IMR-90 (cell line): ENCODE results near the gene THEM5. TPM values are rescaled to one million over a fixed set of nuclear protein-coding genes. Genes with fewer than 3 reads are reported as not detected.

Experiments used
- ATAC-seq: fragments of 200-7000 bp; cut with Tn5 transposase; 2 replicates; pipeline ENCODE4 v1.9.1; 2020; ENCODE audit warnings: low read depth, mild to moderate bottlenecking, moderate library complexity
- BruUV-seq: library from RNA; stranded (reverse); fragments of 400-500 nt; replicated peaks from 2 replicates; lab custom pipeline; 2021; lab: Mats Ljungman, UMichigan
- CTCF ChIA-PET: fragments of 300-600 bp; formaldehyde crosslinking; extraction: SDS; loops from one replicate; lab custom pipeline; 2021; ENCODE audit warnings: antibody characterized with exemption; lab: Yijun Ruan, JAX
- POLR2A ChIA-PET: fragments of 300-600 bp; sonication (Branson Sonifier 250); formaldehyde crosslinking; loops from one replicate; lab custom pipeline; 2022; ENCODE audit warnings: antibody characterized with exemption; ENCODE audit not compliant: unreplicated experiment; lab: Charles Lee
- DNase-seq: peaks from one replicate; pipeline ENCODE4 v3.0.0; 2013
- H2AFZ ChIP-seq: replicated peaks from 2 replicates; pipeline ENCODE3; 2013; ENCODE audit warnings: low read length, mild to moderate bottlenecking; ENCODE audit not compliant: poor library complexity
- H2AK5ac ChIP-seq: 2 replicates; pipeline ENCODE4 v1.6.1; 2013; ENCODE audit warnings: low read depth, low read length, inconsistent platforms
- H2AK9ac ChIP-seq: replicated peaks from 2 replicates; pipeline ENCODE3; 2013; ENCODE audit warnings: mild to moderate bottlenecking, low read depth, low read length, moderate library complexity; ENCODE audit not compliant: poor library complexity
- H2BK120ac ChIP-seq: 2 replicates; pipeline ENCODE4 v1.6.1; 2013; ENCODE audit warnings: low read depth, low read length, inconsistent platforms
- H2BK15ac ChIP-seq: 3 replicates; pipeline ENCODE4 v1.6.1; 2013; ENCODE audit warnings: low read depth, low read length, inconsistent platforms
- H2BK20ac ChIP-seq: 2 replicates; pipeline ENCODE4 v1.6.1; 2013; ENCODE audit warnings: low read depth, mild to moderate bottlenecking, inconsistent platforms, low read length, moderate library complexity
- H2BK5ac ChIP-seq: 2 replicates; pipeline ENCODE4 v1.6.1; 2013; ENCODE audit warnings: mild to moderate bottlenecking, low read depth, low read length, inconsistent platforms; ENCODE audit not compliant: poor library complexity, severe bottlenecking
- H3K14ac ChIP-seq: replicated peaks from 2 replicates; pipeline ENCODE4 v1.6.1; 2013; ENCODE audit warnings: low read depth, low read length, inconsistent platforms
- H3K18ac ChIP-seq: 2 replicates; pipeline ENCODE4 v1.6.1; 2013; ENCODE audit warnings: low read depth, low read length, control low read depth
- H3K23ac ChIP-seq: 2 replicates; pipeline ENCODE4 v1.6.1; 2013; ENCODE audit warnings: low read depth, low read length, inconsistent platforms
- H3K27ac ChIP-seq: 2 replicates; pipeline ENCODE4 v1.5.1; 2013; ENCODE audit warnings: mild to moderate bottlenecking, control low read depth, low read length; ENCODE audit not compliant: insufficient read depth
- H3K27me3 ChIP-seq: 2 replicates; pipeline ENCODE4 v1.6.1; 2013; ENCODE audit warnings: low read length; ENCODE audit not compliant: control insufficient read depth, insufficient read depth
- H3K36me3 ChIP-seq: 2 replicates; pipeline ENCODE4 v1.6.1; 2013; ENCODE audit warnings: low read length, mixed read lengths; ENCODE audit not compliant: control insufficient read depth, insufficient read depth
- H3K4ac ChIP-seq: 2 replicates; pipeline ENCODE4 v1.6.1; 2013; ENCODE audit warnings: low read depth, low read length, inconsistent platforms
- H3K4me1 ChIP-seq: 2 replicates; pipeline ENCODE4 v1.6.1; 2013; ENCODE audit warnings: low read length, mixed read lengths; ENCODE audit not compliant: control insufficient read depth, insufficient read depth
- H3K4me2 ChIP-seq: 2 replicates; pipeline ENCODE4 v1.6.1; 2013; ENCODE audit warnings: low read depth, mild to moderate bottlenecking, control low read depth, low read length, moderate library complexity
- H3K4me3 ChIP-seq: 2 replicates; pipeline ENCODE4 v1.5.1; 2013; ENCODE audit warnings: low read depth, mild to moderate bottlenecking, control low read depth, low read length, moderate library complexity; ENCODE audit not compliant: insufficient read depth
- H3K56ac ChIP-seq: 2 replicates; pipeline ENCODE4 v1.6.1; 2013; ENCODE audit warnings: low read length, inconsistent platforms; ENCODE audit not compliant: insufficient read depth; ENCODE audit errors: extremely low read depth
- H3K79me1 ChIP-seq, 2 experiments: 2 replicates each; pipeline ENCODE4 v1.6.1; 2013; ENCODE audit warnings: low read length in 2 of 2, inconsistent platforms in 1 of 2, low read depth in 1 of 2
- H3K9ac ChIP-seq: 2 replicates; pipeline ENCODE4 v1.6.1; 2013; ENCODE audit warnings: low read depth, low read length, control low read depth
- H3K9me1 ChIP-seq: 2 replicates; pipeline ENCODE4 v1.6.1; 2013; ENCODE audit warnings: low read length, inconsistent platforms; ENCODE audit not compliant: insufficient read depth
- H3K9me3 ChIP-seq: 2 replicates; pipeline ENCODE4 v1.6.1; 2013; ENCODE audit warnings: low read length; ENCODE audit not compliant: control insufficient read depth, insufficient read depth
- H4K20me1 ChIP-seq: 2 replicates; pipeline ENCODE4 v1.6.1; 2013; ENCODE audit warnings: low read length, inconsistent platforms; ENCODE audit not compliant: insufficient read depth
- H4K5ac ChIP-seq: 2 replicates; pipeline ENCODE4 v1.6.1; 2013; ENCODE audit warnings: mild to moderate bottlenecking, low read depth, low read length, control low read depth
- H4K8ac ChIP-seq, 2 experiments: 2 replicates each; pipeline ENCODE4 v1.6.1; 2013; ENCODE audit warnings: low read depth in 2 of 2, low read length in 2 of 2, control low read depth in 1 of 2, inconsistent platforms in 1 of 2
- H4K91ac ChIP-seq: 2 replicates; pipeline ENCODE4 v1.6.1; 2013; ENCODE audit warnings: low read depth, low read length, inconsistent platforms; ENCODE audit not compliant: insufficient read depth
- MXI1 ChIP-seq: IDR thresholded peaks from 2 replicates; pipeline ENCODE4 v1.6.1; 2012; ENCODE audit warnings: low read depth, mild to moderate bottlenecking, low read length, moderate library complexity, borderline replicate concordance
- WGBS, 2 experiments: methylation state at CpG; one replicate each; pipeline versions ENCODE4 v1.1.5 to v1.1.7; 2013; ENCODE audit warnings: missing lambda C conversion rate in 2 of 2; ENCODE audit not compliant: insufficient read length in 1 of 2; ENCODE audit errors: extremely low coverage in 2 of 2; 5-methylcytosine and 5-hydroxymethylcytosine counted together
- dilution Hi-C: fragments of 300-500 bp; cut with HindIII; formaldehyde crosslinking; loops from one replicate; pipeline ENCODE4 v1.14.3; 2018; ENCODE audit warnings: low sequenced_read_pairs; ENCODE audit not compliant: unreplicated experiment
- in situ Hi-C: fragments of 300-500 bp; cut with MboI; formaldehyde crosslinking; loops from 3 replicates; pipeline ENCODE4 v1.14.3; 2019; ENCODE audit warnings: low sequenced_read_pairs, inconsistent platforms, mixed read lengths
- intact Hi-C: fragments of 100-400 bp; cut with micrococcal nuclease; formaldehyde crosslinking; loops from 2 replicates; pipeline ENCODE4 v1.10.0; 2022
- polyA plus RNA-seq, 3 experiments: library from polyadenylated mRNA; depleted of rRNA; stranded (reverse); fragments of >200 nt; gene quantifications; 2 replicates each; pipeline ENCODE4 v1.2.3, GENCODE V29; 2012; ENCODE audit warnings: low replicate concordance in 1 of 3
- total RNA-seq: library from RNA; depleted of rRNA; stranded (reverse); fragments of >200 nt; gene quantifications from 2 replicates; pipeline ENCODE4 v1.2.3, GENCODE V29; 2012

THEM5 gene
- total and polyA plus RNA-seq, 2 of the 4 experiments (the other 2 are of a cell fraction) = not detected

GRCh38 chr1:151816548-151817352 lies 36.8 kb downstream of the THEM5 start:
- no peak for DNase-seq
- Histone ChIP-seq H3K4me2 (no peak overlapping the region), H2BK20ac (no peak overlapping the region), H3K14ac (no peak overlapping the region), H4K91ac (no peak overlapping the region), H3K9me1 (no peaks in the 10 kb centered on the region), H3K23ac (no peak overlapping the region), H2BK120ac (no peak overlapping the region), H3K18ac (no peak overlapping the region), H3K79me1 (no peaks in the 10 kb centered on the region), H3K4me1 (no peaks in the 10 kb centered on the region), H3K27ac (no peak overlapping the region), H3K4me3 (no peak overlapping the region), H2AK5ac (no peak overlapping the region), H2BK15ac (no peak overlapping the region), H2BK5ac (no peak overlapping the region), H4K5ac (no peak overlapping the region), H3K27me3 (peaks cover 69% of the 10 kb centered on the region), H2AK9ac (no peak overlapping the region), H3K36me3 (no peaks in the 10 kb centered on the region), H3K56ac (no peak overlapping the region), H3K4ac (no peak overlapping the region), H3K9me3 (no peaks in the 10 kb centered on the region), H3K9ac (no peak overlapping the region), H4K20me1 (no peaks in the 10 kb centered on the region), H2AFZ (no peak overlapping the region), H4K8ac (no peak overlapping the region)
- no TSS peak for BruUV-seq
- in situ Hi-C loops (no loop called here), dilution Hi-C loops (no loop called here), intact Hi-C loops (no loop called here)
- TF ChIP-seq MXI1 = no peak
- CTCF ChIA-PET = no interaction called here
- POLR2A ChIA-PET = no interaction called here
- WGBS, 2 experiments = 100% methylated on average over 3 of the region's 26 CpGs; no CpG with 5 or more reads in 1 of the 2 experiments
- no peak for ATAC-seq
